Liver (tissue), 3 donors: ENCODE data around the gene SLC35C1.

Experiments
- EGR1 ChIP-seq, 2 donors: IDR thresholded peaks; 2 replicates each; pipeline ENCODE4 v1.6.1; 2016 to 2018; ENCODE audit warnings: antibody characterized with exemption in 2 of 2, low read depth in 2 of 2
- FOXA1 ChIP-seq: IDR thresholded peaks from 2 replicates; pipeline ENCODE4 v1.6.1; 2016; ENCODE audit warnings: antibody characterized with exemption
- GABPA ChIP-seq, 2 donors: IDR thresholded peaks in 1 of 2; conservative IDR thresholded peaks in 1 of 2; 2 replicates each; pipeline ENCODE4 v1.6.1; 2016; ENCODE audit warnings: antibody characterized with exemption in 2 of 2, mild to moderate bottlenecking in 1 of 2, moderate library complexity in 1 of 2
- JUND ChIP-seq, 2 donors: IDR thresholded peaks; 2 replicates each; pipeline ENCODE4 v1.6.1; 2016; ENCODE audit warnings: antibody characterized with exemption in 2 of 2
- RAD21 ChIP-seq, 2 donors: IDR thresholded peaks; 2 replicates each; pipeline ENCODE4 v1.6.1; 2016; ENCODE audit warnings: antibody characterized with exemption in 2 of 2, mild to moderate bottlenecking in 2 of 2
- REST ChIP-seq: IDR thresholded peaks from 2 replicates; pipeline ENCODE4 v1.6.1; 2016; ENCODE audit warnings: antibody characterized with exemption, mild to moderate bottlenecking
- SP1 ChIP-seq: IDR thresholded peaks from 2 replicates; pipeline ENCODE4 v1.6.1; 2018; ENCODE audit warnings: antibody characterized with exemption, mild to moderate bottlenecking
- TAF1 ChIP-seq: conservative IDR thresholded peaks from 2 replicates; pipeline ENCODE4 v1.6.1; 2016; ENCODE audit warnings: antibody characterized with exemption, mild to moderate bottlenecking
- ZBTB33 ChIP-seq: IDR thresholded peaks from 2 replicates; pipeline ENCODE4 v1.6.1; 2016; ENCODE audit warnings: antibody characterized with exemption
- TF ChIP-seq, protein P1 (sequence below): fragments of 150-350 bp; IDR thresholded peaks from 2 replicates; pipeline ENCODE4 v1.5.1; 2017; ENCODE audit warnings: improper control_type of control experiment, low read depth, low read length; ENCODE audit not compliant: missing input control
- TF ChIP-seq, protein P2 (sequence below): IDR thresholded peaks from 2 replicates; pipeline ENCODE4 v1.6.1; 2016; ENCODE audit warnings: antibody characterized with exemption
- donor health status: healthy.
- donor health status: healthy.

- TF ChIP-seq, protein P1, sequence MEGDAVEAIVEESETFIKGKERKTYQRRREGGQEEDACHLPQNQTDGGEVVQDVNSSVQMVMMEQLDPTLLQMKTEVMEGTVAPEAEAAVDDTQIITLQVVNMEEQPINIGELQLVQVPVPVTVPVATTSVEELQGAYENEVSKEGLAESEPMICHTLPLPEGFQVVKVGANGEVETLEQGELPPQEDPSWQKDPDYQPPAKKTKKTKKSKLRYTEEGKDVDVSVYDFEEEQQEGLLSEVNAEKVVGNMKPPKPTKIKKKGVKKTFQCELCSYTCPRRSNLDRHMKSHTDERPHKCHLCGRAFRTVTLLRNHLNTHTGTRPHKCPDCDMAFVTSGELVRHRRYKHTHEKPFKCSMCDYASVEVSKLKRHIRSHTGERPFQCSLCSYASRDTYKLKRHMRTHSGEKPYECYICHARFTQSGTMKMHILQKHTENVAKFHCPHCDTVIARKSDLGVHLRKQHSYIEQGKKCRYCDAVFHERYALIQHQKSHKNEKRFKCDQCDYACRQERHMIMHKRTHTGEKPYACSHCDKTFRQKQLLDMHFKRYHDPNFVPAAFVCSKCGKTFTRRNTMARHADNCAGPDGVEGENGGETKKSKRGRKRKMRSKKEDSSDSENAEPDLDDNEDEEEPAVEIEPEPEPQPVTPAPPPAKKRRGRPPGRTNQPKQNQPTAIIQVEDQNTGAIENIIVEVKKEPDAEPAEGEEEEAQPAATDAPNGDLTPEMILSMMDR = no peak
- TF ChIP-seq RAD21 (IDR thresholded peaks at IDR 0.05) = no peak
- TF ChIP-seq, protein P2, sequence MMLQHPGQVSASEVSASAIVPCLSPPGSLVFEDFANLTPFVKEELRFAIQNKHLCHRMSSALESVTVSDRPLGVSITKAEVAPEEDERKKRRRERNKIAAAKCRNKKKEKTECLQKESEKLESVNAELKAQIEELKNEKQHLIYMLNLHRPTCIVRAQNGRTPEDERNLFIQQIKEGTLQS = no peak
- TF ChIP-seq TAF1 = no peak
- TF ChIP-seq JUND (IDR thresholded peaks at IDR 0.05) = no peak
- TF ChIP-seq EGR1 (IDR thresholded peaks at IDR 0.05; ENCODE audit: low read depth in 2 of 2) = no peak
- TF ChIP-seq REST = no peak
- no peak for TF ChIP-seq GABPA (IDR thresholded peaks at IDR 0.05 in 1 of 2, conservative IDR thresholded peaks at IDR 0.05 in 1 of 2)
- TF ChIP-seq FOXA1 = no peak
- no peak for TF ChIP-seq SP1
- no peak for TF ChIP-seq ZBTB33
These were observed 5.4 kb upstream of the SLC35C1 start for GRCh38 chr11:45799562-45799961.
